Activated CD8-positive, alpha-beta T cell treated with anti-CD3 and anti-CD28 coated beads for 36 hours (primary cell): Measurements from ENCODE around the gene ARMC6. TPM values are rescaled to one million over a fixed set of nuclear protein-coding genes. Genes with fewer than 3 reads are reported as not detected.

Experiments used
- ATAC-seq: fragments of 200-7000 bp; cut with Tn5 transposase; one replicate; pipeline ENCODE4 v1.10.0; 2021; ENCODE audit warnings: mild to moderate bottlenecking, moderate library complexity
- CTCF ChIA-PET: fragments of 350-600 bp; sonication (Branson Sonifier 250); formaldehyde crosslinking; loops from one replicate; lab custom pipeline; 2021; ENCODE audit warnings: antibody characterized with exemption; lab: Charles Lee
- POLR2A ChIA-PET: fragments of 350-600 bp; sonication (Branson Sonifier 250); formaldehyde crosslinking; loops from one replicate; lab custom pipeline; 2021; ENCODE audit warnings: antibody characterized with exemption; lab: Charles Lee
- DNase-seq: peaks from one replicate; pipeline ENCODE4 v3.0.0-alpha.2; 2020
- H3K27ac Mint-ChIP-seq: one replicate; pipeline ENCODE4 v1.8.0; 2021; ENCODE audit warnings: mild to moderate bottlenecking, mixed read lengths
- H3K27me3 Mint-ChIP-seq: one replicate; pipeline ENCODE4 v1.8.0; 2021; ENCODE audit warnings: mixed read lengths
- H3K36me3 Mint-ChIP-seq: one replicate; pipeline ENCODE4 v1.8.0; 2021; ENCODE audit warnings: low read depth, mixed read lengths
- H3K4me1 Mint-ChIP-seq: one replicate; pipeline ENCODE4 v1.8.0; 2021; ENCODE audit warnings: low read depth, mixed read lengths
- H3K4me3 Mint-ChIP-seq: one replicate; pipeline ENCODE4 v1.8.0; 2021; ENCODE audit warnings: mild to moderate bottlenecking, moderate library complexity, mixed read lengths
- H3K9me3 Mint-ChIP-seq: one replicate; pipeline ENCODE4 v1.8.0; 2021; ENCODE audit warnings: mixed read lengths
- intact Hi-C: fragments of 100-400 bp; cut with micrococcal nuclease; formaldehyde crosslinking; loops from one replicate; pipeline ENCODE4 v1.10.0; 2022
- total RNA-seq, 2 experiments: library from RNA; stranded (reverse); gene quantifications; one replicate each; pipeline ENCODE4 v1.2.3, GENCODE V29; 2021
- TF ChIP-seq, protein P1 (sequence below): fragments of 200-600 bp; IDR thresholded peaks from one replicate; pipeline ENCODE4 v1.8.0; 2022; ENCODE audit warnings: antibody characterized with exemption, mild to moderate bottlenecking

The ARMC6 gene
- total RNA-seq, 2 experiments from 2014 or later, result 34.2 to 42.8 TPM

DNA sequence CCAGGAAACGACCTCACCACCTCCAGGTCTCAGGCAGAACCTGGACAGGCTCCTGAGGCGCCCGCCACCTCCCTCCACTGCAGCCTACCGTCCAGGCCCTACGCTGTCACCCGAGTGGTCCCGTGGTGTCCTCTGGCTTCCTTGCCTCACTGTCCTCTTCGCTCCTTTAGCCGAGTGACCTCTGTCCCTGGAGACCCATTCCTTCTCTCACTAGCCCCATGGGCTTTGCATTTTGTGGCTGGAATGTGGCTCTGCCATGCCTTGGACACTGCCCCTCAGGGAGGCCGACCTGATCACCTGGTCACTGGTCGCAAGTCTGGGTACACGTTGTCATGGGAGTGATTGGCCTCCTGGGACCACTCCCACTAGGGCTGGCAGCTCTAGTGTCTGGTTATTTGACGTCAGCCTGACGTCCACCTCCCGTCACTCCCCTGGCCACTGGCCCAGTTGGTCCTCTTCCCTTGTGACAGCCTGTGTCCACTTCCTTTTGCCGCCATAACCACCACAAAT lies 48.3 kb downstream of the ARMC6 start:
- Mint-ChIP-seq H3K27ac (no peak overlapping the region), H3K4me3 (no peak overlapping the region), H3K4me1 (no peaks in the 10 kb centered on the region), H3K36me3 (peaks cover 3% of the 10 kb centered on the region), H3K9me3 (no peaks in the 10 kb centered on the region), H3K27me3 (no peaks in the 10 kb centered on the region)
- ChIA-PET POLR2A (no interaction called here), CTCF (no interaction called here)
- DNase-seq (no peak), ATAC-seq (no peak)
- TF ChIP-seq, protein P1, sequence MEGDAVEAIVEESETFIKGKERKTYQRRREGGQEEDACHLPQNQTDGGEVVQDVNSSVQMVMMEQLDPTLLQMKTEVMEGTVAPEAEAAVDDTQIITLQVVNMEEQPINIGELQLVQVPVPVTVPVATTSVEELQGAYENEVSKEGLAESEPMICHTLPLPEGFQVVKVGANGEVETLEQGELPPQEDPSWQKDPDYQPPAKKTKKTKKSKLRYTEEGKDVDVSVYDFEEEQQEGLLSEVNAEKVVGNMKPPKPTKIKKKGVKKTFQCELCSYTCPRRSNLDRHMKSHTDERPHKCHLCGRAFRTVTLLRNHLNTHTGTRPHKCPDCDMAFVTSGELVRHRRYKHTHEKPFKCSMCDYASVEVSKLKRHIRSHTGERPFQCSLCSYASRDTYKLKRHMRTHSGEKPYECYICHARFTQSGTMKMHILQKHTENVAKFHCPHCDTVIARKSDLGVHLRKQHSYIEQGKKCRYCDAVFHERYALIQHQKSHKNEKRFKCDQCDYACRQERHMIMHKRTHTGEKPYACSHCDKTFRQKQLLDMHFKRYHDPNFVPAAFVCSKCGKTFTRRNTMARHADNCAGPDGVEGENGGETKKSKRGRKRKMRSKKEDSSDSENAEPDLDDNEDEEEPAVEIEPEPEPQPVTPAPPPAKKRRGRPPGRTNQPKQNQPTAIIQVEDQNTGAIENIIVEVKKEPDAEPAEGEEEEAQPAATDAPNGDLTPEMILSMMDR, result no peak
- intact Hi-C loops, result no loop called here

- ChIA-PET CTCF (no interaction called here), POLR2A (no interaction called here)
- intact Hi-C loops, result no loop called here
- no peak overlapping the region for H3K4me3 Mint-ChIP-seq
- DNase-seq, result no peak
- H3K9me3 Mint-ChIP-seq, result no peaks in the 10 kb centered on the region
- H3K27ac Mint-ChIP-seq, result no peak overlapping the region
- H3K27me3 Mint-ChIP-seq, result no peaks in the 10 kb centered on the region
- ATAC-seq, result no peak
- TF ChIP-seq, protein P1, result no peak
- no peaks in the 10 kb centered on the region for H3K4me1 Mint-ChIP-seq
- H3K36me3 Mint-ChIP-seq, result no peaks in the 10 kb centered on the region
Measured at GRCh38 chr19:19083413-19084178, 50.2 kb downstream of the ARMC6 start.

DNA sequence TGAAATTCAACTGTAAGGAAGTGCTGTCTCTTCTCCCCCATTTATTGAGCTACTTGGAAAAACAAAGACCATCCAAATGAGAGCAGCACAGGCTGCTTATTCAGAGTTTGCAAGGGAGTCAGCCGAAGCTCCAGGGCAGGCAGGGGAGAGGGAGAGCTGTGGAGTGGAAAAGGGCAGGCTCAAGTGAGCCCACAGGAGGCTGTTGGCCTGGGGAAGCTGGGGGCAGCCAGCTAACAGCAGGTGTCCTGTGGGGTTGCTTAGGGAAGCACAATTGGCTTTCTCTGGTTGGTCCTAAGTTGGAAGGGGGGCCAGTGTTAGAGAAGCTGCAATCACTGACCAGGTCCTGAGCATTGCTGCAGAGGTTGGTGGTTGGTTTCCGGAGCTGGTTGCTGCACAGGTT lies 54.3 kb downstream of the ARMC6 start:
- POLR2A ChIA-PET, result no interaction called here
- Mint-ChIP-seq H3K36me3 (no peaks in the 10 kb centered on the region), H3K27ac (no peak overlapping the region), H3K27me3 (no peaks in the 10 kb centered on the region), H3K4me3 (no peak overlapping the region), H3K9me3 (no peaks in the 10 kb centered on the region), H3K4me1 (no peaks in the 10 kb centered on the region)
- ATAC-seq, result no peak
- DNase-seq, result no peak
- CTCF ChIA-PET, result interaction anchor here (1.3 to 1.4 kb wide), 2 partner anchors 22 to 28 kb away, joined by 4 read pairs; no protein-coding TSS in a partner anchor
- intact Hi-C loops, result no loop called here
- TF ChIP-seq, protein P1, result no peak

DNA sequence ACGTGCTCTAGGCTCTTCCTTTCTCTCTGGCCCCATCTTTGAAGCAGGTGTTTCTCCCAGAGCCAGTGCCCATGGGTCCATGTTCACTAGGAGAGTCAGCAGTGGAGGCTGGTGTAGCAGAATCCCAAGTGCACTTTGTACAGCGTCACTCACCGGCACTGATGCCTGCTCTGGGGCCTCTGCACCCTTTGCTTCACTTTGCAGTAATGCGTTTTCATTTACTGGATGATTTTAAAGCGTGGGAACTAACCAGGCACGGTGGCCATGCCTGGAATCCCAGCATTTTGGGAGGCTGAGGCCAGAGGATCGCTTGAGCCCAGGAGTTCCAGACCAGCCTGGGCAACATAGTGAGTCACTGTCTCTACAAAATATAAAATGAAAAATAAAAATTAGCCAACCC lies 61.1 kb downstream of the ARMC6 start:
- CTCF ChIA-PET, result no interaction called here
- intact Hi-C loops, result no loop called here
- no peak for ATAC-seq
- Mint-ChIP-seq H3K4me1 (no peaks in the 10 kb centered on the region), H3K27me3 (no peaks in the 10 kb centered on the region), H3K36me3 (no peaks in the 10 kb centered on the region), H3K9me3 (no peaks in the 10 kb centered on the region), H3K4me3 (no peak overlapping the region), H3K27ac (no peak overlapping the region)
- POLR2A ChIA-PET, result no interaction called here
- no peak for DNase-seq
- TF ChIP-seq, protein P1, result no peak

- ATAC-seq, result no peak
- Mint-ChIP-seq H3K36me3 (no peaks in the 10 kb centered on the region), H3K27me3 (no peaks in the 10 kb centered on the region), H3K4me3 (no peak overlapping the region), H3K9me3 (no peaks in the 10 kb centered on the region), H3K4me1 (no peaks in the 10 kb centered on the region), H3K27ac (no peak overlapping the region)
- TF ChIP-seq, protein P1, result no peak
- CTCF ChIA-PET, result no interaction called here
- DNase-seq, result no peak
- POLR2A ChIA-PET, result no interaction called here
- intact Hi-C loops, result no loop called here
Measured at GRCh38 chr19:19095691-19096090, 62.3 kb downstream of the ARMC6 start.
